NCI-H1436 treated with DMSO at 0.1 percent for 48 hours (cell line): ENCODE data around the gene LURAP1L.

Experiments
- DNase-seq: peaks from one replicate; lab custom pipeline; 2025; lab: John Stamatoyannopoulos, UW

Gene LURAP1L, protein sequence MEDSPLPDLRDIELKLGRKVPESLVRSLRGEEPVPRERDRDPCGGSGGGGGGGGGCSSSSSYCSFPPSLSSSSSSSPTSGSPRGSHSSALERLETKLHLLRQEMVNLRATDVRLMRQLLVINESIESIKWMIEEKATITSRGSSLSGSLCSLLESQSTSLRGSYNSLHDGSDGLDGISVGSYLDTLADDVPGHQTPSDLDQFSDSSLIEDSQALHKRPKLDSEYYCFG

DNA sequence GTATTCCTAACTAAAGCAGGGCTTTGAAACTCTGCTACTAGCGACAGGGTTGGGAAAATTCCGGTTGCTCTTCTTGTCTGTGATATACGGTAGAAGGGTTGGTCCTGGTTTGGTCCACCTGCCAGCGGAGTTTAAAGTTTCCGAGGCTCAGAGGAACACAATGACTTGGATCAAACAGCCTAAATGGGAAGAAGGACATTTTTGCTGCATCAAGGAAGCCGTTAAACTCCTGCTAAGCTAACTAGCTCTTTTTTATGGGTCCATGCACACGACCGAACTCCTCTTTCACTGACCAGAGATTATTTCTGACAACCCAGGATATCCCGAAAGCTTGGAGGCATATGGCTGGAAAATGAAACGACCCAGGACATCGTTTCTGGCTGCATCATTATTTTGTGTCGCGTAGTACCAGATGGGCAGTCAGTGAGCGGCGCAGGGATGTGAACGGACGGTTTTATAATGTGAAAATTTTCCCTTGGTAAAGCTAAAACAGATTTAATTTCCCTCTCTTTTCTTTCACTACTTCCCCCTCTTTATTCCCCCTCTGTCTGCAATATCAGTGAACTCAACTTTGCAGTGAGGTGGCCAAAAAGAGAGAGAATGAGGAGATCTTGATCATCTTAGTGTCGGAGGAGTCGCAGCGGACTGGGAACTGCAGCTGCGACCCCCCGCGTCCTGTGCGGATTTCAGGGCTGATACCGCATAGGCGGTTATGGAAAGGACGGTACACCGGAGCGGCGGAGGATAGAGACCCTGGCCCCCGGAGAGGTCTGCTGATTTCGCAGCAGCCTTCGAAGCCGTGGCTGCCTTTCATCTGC is at the start of gene LURAP1L:
Gene LURAP1L, plus strand, starts transcription at position 160 of the 818 bp plus-strand sequence. CDS start 696 bp downstream, outside the sequence.
- DNase-seq = no peak

DNA sequence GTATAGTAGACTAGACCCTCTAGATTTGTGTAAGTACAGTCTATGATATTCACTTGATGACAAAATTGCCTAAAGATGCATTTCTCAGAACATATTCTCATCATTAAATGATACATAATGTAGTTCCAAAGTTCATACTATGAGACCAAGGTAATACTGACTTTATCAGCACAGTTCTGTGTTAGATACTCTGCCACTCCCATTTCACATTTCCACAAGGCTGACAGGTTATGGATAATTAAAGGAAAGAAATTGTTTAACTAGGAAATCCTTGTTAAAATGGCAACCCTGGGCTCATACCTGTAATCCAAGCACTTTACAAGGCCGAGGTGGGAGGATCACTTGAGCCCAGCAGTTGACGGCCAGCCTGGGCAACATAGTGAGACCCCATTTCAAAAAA is 48.0 kb upstream of the LURAP1L start:
- no peak for DNase-seq

DNA sequence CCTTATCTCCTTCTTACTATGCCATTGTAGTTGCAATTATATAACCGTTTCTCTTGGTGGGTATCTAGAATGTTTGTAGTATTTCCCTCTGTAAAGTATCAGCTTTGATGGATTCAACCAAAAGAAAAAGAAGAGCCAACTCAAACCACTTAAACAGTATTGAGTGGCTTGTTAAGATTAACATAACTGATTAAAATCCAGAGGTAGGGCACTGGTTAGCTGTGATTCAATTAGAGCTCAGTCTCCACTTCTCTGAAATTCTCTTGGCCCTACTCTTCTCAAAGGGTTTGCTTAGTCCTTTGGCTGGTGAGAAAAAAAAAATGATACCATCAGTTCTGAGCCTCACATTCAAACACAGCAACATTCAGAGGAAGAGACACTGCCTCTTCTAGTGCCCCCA is 44.6 kb upstream of the LURAP1L start:
- DNase-seq = no peak

DNA sequence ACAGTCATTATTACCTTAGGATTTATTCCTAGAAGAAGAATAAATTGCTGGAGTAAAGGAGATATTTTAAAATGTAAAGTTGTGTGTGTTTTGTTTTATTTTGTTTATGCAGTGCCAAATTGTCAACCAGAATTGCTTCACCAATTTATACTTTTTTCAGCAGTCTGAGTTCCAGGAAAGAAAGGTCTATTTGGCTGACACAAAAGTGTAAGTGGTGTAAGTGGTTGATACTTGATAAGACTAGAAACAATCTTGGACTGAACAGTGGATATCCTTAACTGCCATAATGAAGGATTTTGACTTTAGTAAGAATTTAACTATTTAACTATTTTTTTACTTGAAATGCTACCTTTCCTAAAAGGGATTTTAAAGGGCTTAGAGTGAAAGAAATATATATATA is 43.9 kb upstream of the LURAP1L start:
- no peak for DNase-seq

DNA sequence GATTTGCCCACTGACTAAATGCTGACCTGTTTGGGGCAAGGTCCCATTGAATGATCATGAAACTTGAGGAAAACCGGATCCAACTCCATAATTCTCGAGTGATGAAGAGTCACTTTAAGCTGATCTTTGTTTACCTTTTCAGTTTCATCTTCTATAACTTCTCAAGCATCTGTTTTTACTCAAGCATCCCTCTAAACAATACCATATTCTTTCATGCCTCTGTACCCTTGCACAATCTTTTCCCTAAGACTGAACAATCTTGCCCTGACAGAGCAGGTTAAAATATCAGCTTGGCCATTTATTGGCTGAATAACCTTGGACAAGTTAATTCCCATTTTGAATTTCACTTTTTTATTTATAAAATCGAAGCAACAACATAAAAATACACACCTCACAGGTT is 41.8 kb upstream of the LURAP1L start:
- no peak for DNase-seq

DNA sequence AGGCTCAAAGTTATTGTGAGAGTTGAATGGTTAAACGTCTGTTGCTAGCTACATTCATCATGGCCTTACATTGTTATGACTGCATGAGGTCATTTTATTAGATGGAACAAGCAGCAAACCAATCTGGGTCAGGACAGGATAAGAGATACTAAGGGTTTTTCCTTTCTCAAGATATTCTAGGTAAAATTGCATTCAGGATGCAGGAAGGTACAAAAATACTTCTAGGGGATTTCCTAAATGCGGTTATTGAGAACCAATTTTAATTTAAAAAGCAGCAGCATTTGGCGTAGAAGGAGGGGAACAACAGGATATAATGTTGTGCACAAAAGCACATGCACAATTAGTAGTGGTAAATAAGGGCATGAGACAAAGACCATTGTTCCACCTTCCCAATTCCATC is 39.2 kb upstream of the LURAP1L start:
- no peak for DNase-seq

DNA sequence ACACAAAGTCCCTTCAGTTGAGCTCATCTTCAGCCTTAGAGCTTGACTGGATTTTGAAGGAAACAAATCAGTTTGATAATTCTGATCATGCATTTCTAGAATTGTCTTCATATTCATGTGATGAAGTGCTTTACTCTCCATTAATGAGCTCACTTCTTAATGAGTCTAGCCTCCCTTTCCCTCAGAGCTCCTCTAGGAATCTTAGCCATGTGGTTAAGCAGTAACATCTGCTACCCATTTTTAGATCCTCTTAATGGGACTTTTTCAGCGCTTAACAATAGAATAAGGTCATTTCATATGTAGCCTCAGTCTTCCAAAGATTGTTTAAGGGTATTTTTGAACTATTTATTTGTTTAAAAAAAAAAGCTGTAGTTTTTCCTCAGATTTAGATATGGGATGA is 36.9 kb upstream of the LURAP1L start:
- no peak for DNase-seq

DNA sequence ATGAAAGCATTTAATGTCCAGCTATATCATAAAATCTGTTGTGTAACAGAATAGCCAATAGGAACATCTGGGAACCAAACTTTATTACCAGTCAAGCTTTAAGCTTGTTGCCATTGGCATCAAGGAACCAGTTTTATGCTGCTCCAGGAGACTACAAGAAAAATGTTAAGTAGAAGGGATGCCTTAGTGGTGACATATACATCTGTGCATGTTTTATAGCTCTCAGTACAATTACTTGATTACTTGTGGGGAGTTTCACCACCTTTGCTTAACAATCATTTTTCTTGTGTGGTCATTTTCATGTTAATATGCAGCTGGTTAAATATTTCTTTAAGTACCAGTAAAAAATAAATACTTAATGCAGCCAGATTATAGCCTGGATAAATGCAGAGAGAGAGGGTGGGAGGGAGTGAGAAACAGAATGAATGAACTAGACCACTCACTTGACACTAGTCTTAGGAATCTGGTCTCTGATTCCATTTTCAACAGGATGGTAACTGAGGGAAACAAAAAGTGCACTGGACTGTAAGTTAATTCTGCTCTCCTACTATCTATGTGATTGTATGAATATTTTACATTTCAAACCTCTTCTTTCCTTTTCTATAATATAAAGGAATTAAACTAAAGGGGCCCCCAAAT is 35.7 kb upstream of the LURAP1L start:
- DNase-seq = no peak

DNA sequence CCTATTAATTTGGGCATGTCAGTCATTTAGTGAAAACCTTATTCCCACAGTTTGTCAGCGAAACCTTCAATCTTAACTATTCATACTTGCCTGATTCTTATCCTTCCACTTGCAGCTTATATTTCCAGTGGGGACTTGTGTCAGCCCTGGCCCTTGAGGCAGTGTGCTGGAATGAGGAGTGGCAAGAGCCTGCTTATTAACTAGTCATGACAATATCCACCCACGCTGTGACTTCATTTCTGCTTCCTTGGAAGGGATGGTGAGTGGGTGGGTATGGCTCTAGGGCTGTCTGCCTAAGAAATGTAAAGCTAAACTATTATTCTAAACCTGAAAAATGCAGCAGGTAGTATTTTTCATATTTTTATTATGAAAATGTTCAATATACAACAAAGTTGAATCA is 34.0 kb upstream of the LURAP1L start:
- DNase-seq = no peak

DNA sequence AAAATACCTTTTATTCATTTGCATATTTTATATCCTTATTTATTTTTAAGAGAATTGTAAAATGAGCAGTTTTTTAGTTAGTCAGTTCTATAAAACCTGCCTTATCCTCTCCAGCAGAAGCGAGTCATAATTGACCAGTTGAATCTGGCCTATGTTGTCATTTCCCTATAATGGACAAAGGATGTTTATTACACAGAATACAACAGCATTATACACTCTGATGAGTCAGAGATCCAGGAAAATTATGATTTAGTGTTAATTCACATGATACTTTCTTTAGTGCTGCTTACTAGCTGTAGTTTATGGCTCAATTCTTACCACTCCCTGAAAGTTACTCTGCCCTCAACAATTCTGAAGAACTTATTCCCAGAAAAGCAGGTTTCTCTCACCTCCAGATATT is 26.8 kb upstream of the LURAP1L start:
- DNase-seq = no peak

DNA sequence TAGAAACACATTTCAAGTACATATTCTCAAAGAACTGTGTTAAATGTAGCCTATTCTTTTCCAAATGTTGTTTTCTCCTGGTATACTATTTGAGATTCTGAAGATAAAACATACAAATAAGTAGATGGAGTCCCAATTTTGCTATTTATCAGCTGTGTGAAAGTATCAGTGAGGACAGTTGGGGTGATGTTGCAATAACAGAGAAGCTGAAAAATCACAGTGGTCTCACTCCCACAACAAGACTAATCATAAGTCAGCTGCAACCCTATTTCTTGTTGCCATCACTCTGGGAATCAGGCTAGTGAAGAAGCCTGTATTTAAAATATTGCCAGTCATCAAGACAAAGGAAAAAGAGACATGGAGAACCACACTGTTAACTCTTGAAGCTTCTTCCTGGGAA is 25.9 kb upstream of the LURAP1L start:
- DNase-seq = no peak

DNA sequence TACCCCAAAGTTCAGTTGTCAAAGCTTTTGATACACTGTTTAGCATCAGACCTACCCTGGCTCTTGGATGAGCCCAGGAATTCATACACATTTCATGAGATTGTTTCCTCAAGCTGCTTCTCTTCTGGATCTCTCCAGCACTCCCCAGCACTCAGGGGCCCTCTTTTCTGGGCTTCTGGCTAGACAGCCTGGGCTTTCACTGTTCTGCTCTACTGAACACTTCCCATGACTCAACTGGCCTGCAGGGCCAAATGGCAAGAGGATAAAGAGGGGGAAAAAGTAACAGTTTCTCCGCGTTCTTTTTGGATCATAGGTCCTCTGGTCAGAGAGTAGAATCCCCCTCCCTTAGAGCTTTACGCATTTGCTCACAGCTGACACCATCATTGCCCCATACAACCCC is 20.9 kb upstream of the LURAP1L start:
- DNase-seq = no peak

DNA sequence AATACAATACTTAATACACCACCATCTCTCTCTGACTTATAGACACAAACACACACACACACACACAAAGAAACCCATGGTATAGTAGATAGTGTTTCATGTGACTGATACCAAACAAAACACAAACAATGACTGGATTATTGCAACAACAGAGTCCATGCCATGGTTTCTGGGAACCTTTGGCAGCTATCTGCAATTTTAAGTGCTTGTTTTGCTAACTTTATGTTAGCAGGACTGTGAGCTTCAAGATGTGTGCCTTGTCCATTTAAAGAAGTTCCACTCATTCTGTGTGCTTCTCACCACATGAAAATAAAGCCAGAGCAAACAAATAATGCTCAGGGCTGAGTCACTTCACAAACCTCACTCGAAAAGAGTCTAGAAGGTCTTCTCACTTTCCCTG is 15.1 kb upstream of the LURAP1L start:
- no peak for DNase-seq

DNA sequence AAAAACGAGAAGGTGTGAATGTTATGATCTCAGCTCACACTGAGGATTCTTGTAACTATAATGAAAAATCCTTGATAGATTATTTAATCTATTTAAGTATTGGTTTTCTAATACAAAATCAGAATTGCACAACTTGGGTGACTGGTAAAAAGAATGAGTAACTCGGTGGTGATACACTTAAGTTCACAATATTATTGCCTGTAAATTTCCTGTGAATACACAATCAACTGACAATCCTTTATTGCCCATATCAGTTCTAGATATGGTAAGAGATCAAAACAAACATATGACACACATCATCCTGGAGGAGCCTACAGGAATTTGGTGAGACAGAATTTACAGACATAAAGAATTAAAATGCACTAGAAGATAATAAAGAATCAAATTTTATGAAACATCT is 14.1 kb upstream of the LURAP1L start:
- no peak for DNase-seq

DNA sequence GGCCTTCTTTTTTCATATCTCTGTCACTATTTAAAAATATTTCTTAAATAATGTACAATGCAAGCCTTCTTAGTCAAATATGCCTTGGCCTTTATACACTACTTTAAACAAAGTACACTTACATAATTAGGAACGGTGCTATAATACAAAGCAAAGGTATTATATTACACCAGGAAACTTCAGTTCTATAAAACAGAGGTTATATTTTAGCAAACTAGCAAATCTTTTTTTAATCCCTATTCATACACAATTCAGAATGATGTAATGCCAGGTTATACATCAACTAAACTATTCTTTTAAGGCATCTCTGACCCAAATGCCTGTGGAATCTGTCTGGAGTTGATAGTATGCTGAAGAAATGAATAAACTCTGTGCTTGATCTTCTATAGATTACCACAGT is 10.7 kb upstream of the LURAP1L start:
- DNase-seq = no peak

DNA sequence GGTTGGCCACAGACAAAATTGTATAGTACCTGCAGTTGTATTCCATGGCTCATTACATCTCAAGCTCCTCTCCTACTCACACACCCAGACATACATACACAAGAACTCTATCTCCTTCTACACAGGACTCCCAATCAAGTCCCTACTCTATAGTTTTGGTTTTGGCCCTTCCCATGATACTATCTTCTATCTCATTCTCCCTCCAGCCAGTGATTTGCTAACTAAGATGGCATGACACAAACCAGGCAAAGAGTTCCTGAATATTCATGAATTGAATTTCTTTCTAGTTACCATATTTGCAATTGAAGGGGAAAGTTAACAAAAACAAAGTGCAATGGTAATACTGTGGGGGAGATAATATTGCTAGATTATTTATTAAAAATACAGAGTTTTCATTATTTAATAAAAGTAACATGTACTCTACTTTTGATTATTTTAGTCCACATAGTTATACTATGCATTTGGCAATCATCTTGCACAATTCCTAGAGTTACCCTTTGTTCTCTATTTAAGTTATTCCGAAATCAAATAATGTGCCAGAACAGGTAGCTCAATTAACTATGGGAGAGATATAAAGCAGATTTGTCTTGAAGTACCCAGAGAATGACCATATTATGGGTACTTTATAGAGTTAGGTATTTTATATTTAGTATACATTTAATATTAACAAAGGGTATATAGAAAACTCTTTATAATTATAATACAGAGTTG is 9.6 kb upstream of the LURAP1L start:
- no peak for DNase-seq

DNA sequence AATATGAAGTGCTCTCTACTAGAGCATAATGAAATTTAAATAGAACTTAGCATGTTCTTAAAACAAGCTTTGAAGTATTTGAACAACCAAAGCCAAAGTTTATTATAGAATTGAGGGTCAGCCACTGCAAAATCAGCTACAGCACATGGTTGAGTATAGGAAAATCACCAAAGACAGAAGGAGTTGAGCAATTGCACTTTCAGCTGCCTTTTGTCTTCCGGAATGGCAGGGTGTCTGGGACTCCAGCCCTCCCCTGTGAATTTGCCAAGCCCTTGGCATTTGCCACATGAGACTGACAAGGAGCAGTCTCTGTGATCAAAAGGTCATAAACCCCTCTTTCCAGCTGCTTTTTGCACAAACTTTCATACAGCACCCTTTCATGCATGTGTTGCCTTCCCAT is 8.5 kb upstream of the LURAP1L start:
- DNase-seq = no peak

DNA sequence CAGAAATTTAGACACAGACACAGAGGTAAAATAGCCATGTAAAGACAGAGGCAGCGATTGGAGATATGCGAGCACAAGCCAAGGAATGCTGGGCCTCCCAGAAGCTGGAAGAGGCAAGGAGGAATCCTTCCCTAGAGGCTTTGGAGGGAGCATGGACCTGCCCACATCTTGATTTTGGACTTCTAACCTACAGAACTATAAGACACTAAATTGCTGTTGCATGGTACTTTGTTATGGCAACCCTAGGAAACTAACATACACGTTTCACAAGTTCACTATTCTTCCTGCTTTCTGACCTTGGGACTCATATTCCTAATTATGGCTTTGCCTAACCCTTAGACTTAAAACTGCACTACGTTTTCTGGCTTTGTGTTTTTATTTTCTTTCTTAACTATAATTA is 4.6 kb upstream of the LURAP1L start:
- DNase-seq = no peak

DNA sequence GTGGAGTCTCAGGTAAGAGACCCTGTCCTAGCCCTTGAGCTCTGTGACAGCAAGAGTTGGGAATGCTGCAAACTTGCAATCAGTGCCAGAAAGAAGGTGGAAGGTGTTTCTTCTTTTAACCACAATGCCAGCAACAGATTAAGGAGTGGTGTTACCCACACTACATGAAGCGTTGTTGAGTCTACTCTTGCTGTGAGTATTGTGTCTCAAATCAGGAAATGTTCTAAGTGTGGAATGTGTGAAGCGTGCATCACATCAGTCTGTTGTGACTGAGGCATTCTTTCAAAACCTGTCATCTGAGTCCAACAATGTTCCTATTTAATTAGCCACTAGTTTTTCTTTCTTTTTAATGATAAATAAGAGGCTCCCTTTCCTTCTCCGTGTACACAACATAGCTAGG is 2.9 kb upstream of the LURAP1L start:
- DNase-seq = no peak

DNA sequence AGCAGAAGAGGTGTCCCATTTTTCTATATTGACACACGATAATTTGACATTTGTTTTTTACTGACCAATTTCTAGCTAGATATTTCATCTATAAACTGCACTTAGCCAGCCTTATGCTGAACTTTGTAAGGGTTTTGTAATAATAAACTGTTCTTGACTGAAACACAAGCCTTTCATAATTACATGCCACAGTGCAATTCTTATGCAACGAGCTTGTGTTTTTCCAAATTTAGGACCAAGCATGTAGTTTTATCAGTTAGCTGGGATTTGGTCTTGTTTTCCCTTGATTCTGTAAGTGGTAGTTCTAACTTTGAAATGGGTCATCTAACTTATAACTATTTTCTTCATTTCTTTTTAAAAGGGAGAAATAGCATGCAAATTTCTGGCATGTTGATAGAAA is 1.3 kb upstream of the LURAP1L start:
- no peak for DNase-seq

DNA sequence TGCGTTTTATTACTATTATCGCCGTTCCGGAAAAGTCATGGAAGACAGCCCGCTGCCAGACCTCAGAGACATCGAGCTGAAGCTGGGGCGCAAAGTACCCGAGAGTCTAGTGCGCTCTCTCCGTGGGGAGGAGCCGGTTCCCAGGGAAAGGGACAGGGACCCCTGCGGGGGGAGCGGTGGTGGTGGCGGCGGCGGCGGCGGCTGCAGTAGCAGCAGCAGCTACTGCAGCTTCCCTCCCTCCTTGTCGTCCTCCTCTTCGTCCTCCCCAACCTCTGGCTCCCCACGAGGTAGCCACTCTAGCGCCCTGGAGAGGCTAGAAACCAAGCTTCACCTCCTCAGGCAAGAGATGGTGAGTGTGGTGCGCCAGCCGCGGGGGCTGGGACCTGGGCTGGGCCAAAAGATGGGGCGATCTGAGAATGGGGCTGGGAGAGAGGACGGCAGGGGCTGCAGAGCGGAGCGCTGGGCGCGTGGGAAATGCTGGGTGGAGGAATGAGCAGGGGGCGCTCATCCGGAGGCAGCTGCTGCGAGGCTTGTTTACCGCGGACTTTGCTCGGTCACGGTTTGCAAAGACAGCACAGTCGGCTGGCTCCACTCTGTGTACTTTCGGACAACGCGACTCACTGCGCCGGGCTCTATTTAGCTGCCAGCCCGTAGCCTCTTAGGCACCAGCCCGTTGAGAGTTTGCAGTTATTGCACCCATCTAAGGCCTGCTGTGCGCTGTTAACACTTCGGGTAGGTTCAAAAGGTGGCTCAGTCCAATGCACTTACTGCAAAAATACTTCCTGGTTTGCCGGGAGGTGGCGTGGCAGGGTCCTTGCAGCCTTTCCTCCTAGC is 1.1 kb downstream of the LURAP1L start:
- DNase-seq = peak; percentile 28
